MM.1S (cell line): Measurements from ENCODE around the gene UPK1A.

Source experiments
- EZH2 ChIP-seq: fragments of 300-600 bp; sonication (generic); optimal IDR thresholded peaks from 2 replicates; pipeline ENCODE3; 2017; ENCODE audit warnings: low read depth, mild to moderate bottlenecking, antibody characterized with exemption, low read length, mixed read lengths
- TF ChIP-seq, protein P1 (sequence below): fragments of 300-600 bp; sonication (generic); IDR thresholded peaks from 2 replicates; pipeline ENCODE4 v1.5.1; 2016; ENCODE audit warnings: antibody characterized with exemption, low read length, mixed read lengths

DNA sequence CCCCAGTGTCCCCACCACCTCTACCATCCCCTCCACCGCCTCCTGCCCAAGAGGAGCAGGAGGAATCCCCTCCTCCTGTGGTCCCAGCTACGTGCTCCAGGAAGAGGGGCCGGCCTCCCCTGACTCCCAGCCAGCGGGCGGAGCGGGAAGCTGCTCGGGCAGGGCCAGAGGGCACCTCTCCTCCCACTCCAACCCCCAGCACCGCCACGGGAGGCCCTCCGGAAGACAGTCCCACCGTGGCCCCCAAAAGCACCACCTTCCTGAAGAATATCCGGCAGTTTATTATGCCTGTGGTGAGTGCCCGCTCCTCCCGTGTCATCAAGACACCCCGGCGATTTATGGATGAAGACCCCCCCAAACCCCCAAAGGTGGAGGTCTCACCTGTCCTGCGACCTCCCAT lies 54.3 kb downstream of the UPK1A start:
- TF ChIP-seq, protein P1, sequence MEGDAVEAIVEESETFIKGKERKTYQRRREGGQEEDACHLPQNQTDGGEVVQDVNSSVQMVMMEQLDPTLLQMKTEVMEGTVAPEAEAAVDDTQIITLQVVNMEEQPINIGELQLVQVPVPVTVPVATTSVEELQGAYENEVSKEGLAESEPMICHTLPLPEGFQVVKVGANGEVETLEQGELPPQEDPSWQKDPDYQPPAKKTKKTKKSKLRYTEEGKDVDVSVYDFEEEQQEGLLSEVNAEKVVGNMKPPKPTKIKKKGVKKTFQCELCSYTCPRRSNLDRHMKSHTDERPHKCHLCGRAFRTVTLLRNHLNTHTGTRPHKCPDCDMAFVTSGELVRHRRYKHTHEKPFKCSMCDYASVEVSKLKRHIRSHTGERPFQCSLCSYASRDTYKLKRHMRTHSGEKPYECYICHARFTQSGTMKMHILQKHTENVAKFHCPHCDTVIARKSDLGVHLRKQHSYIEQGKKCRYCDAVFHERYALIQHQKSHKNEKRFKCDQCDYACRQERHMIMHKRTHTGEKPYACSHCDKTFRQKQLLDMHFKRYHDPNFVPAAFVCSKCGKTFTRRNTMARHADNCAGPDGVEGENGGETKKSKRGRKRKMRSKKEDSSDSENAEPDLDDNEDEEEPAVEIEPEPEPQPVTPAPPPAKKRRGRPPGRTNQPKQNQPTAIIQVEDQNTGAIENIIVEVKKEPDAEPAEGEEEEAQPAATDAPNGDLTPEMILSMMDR = no peak
- TF ChIP-seq EZH2 = no peak
